HS-27A (cell line): Measurements from ENCODE around the gene MYO15A.

Source experiments
- DNase-seq: peaks from one replicate; pipeline ENCODE4 v3.0.0-alpha.2; 2012; ENCODE audit warnings: low read depth, missing footprints

MYO15A gene

GRCh38 chr17:18108401-18109312, at the start of gene MYO15A:
Gene MYO15A, plus strand, starts transcription at chr17:18108756. Its CDS starts 10,045 bp downstream, at chr17:18118801.
- no peak for DNase-seq

- DNase-seq, result no peak
Observed at GRCh38 chr17:18059283-18059682, 49.3 kb upstream of the MYO15A start.

- DNase-seq, result no peak
Observed at GRCh38 chr17:18064053-18064452, 44.5 kb upstream of the MYO15A start.

GRCh38 chr17:18065546-18065945, 43.0 kb upstream of the MYO15A start:
- no peak for DNase-seq

- no peak for DNase-seq
Observed at GRCh38 chr17:18066866-18067265, 41.7 kb upstream of the MYO15A start.

- DNase-seq, result no peak
Observed at GRCh38 chr17:18069101-18069500, 39.5 kb upstream of the MYO15A start.

GRCh38 chr17:18070861-18071340, 37.7 kb upstream of the MYO15A start:
- DNase-seq, result no peak

- DNase-seq, result no peak
Observed at GRCh38 chr17:18071751-18072150, 36.8 kb upstream of the MYO15A start.

- DNase-seq, result no peak
Observed at GRCh38 chr17:18074566-18075272, 33.8 kb upstream of the MYO15A start.

GRCh38 chr17:18076936-18077335, 31.6 kb upstream of the MYO15A start:
- no peak for DNase-seq

- no peak for DNase-seq
Observed at GRCh38 chr17:18079543-18079942, 29.0 kb upstream of the MYO15A start.

- DNase-seq, result no peak
Observed at GRCh38 chr17:18084256-18084655, 24.3 kb upstream of the MYO15A start.

- peak; percentile 90 for DNase-seq
Observed at GRCh38 chr17:18087610-18088491, 20.7 kb upstream of the MYO15A start, which contains the start of gene DRG2. Gene DRG2, plus strand, starts transcription at chr17:18087948. Its CDS starts 76 bp downstream, at chr17:18088024.

- no peak for DNase-seq
Observed at GRCh38 chr17:18089613-18090012, 18.9 kb upstream of the MYO15A start.

- peak; percentile 40 for DNase-seq
Observed at GRCh38 chr17:18093616-18094408, 14.7 kb upstream of the MYO15A start.

- no peak for DNase-seq
Observed at GRCh38 chr17:18094409-18094807, 14.1 kb upstream of the MYO15A start.

GRCh38 chr17:18099516-18099915, 9.0 kb upstream of the MYO15A start:
- DNase-seq, result no peak

- DNase-seq, result no peak
Observed at GRCh38 chr17:18100616-18101015, 7.9 kb upstream of the MYO15A start.

- DNase-seq, result no peak
Observed at GRCh38 chr17:18101828-18102227, 6.7 kb upstream of the MYO15A start.

- DNase-seq, result no peak
Observed at GRCh38 chr17:18102640-18103039, 5.9 kb upstream of the MYO15A start.

GRCh38 chr17:18105027-18105426, 3.5 kb upstream of the MYO15A start:
- no peak for DNase-seq
